HEK293 (cell line): Measurements from ENCODE around the gene STIM1.

ENCODE experiments used
- CTCF ChIA-PET: fragments of 350-600 bp; formaldehyde crosslinking; extraction: SDS; loops from one replicate; lab custom pipeline; 2021; ENCODE audit warnings: antibody characterized with exemption; lab: Yijun Ruan, JAX
- POLR2A ChIA-PET: fragments of 300-600 bp; formaldehyde crosslinking; extraction: SDS; loops from one replicate; lab custom pipeline; 2020; ENCODE audit warnings: antibody characterized with exemption, inconsistent platforms; lab: Yijun Ruan, JAX
- H3K27ac ChIP-seq: fragments of 200-500 bp; sonication (Bioruptor generic); 2 replicates; pipeline ENCODE4 v1.5.1; 2014; ENCODE audit warnings: low read depth, low read length, control low read depth, inconsistent platforms; ENCODE audit errors: extremely low read depth
- H3K36me3 ChIP-seq, 2 experiments: fragments of 200-500 bp in 1 of 2; sonication (Bioruptor generic) in 1 of 2; 1 replicate in 1 of 2; 2 replicates in 1 of 2; pipeline ENCODE4 v1.5.1; 2014 to 2017; ENCODE audit warnings: inconsistent platforms in 2 of 2, low read length in 2 of 2; ENCODE audit not compliant: control insufficient read depth in 2 of 2, insufficient read depth in 1 of 2
- H3K4me1 ChIP-seq: fragments of 200-500 bp; sonication (Bioruptor generic); 2 replicates; pipeline ENCODE4 v1.5.1; 2014; ENCODE audit warnings: mild to moderate bottlenecking, low read length, inconsistent platforms; ENCODE audit not compliant: control insufficient read depth, insufficient read depth
- H3K4me3 ChIP-seq: 2 replicates; pipeline ENCODE4 v1.5.1; 2011; ENCODE audit warnings: low read depth, mild to moderate bottlenecking, control low read depth, low read length, moderate library complexity
- H3K9me3 ChIP-seq: fragments of 200-500 bp; sonication (Bioruptor generic); 2 replicates; pipeline ENCODE4 v1.5.1; 2014; ENCODE audit warnings: low read depth, low read length, inconsistent platforms; ENCODE audit not compliant: control insufficient read depth, insufficient read depth
- YY2 ChIP-seq: fragments of 450-650 bp; formaldehyde crosslinking; IDR thresholded peaks from 2 replicates; pipeline ENCODE4 v1.5.1; 2016; ENCODE audit warnings: missing biosample characterization, missing genetic modification characterization
- ZBTB48 ChIP-seq: fragments of 450-650 bp; formaldehyde crosslinking; IDR thresholded peaks from 2 replicates; pipeline ENCODE4 v1.5.1; 2016; ENCODE audit warnings: missing biosample characterization, missing genetic modification characterization
- ZNF138 ChIP-seq: fragments of 450-650 bp; formaldehyde crosslinking; IDR thresholded peaks from 2 replicates; pipeline ENCODE4 v1.5.1; 2016; ENCODE audit warnings: missing biosample characterization, missing genetic modification characterization, borderline replicate concordance
- ZNF175 ChIP-seq: fragments of 450-650 bp; formaldehyde crosslinking; IDR thresholded peaks from 2 replicates; pipeline ENCODE4 v1.5.1; 2016; ENCODE audit warnings: missing biosample characterization, missing genetic modification characterization
- ZNF2 ChIP-seq: fragments of 450-650 bp; formaldehyde crosslinking; IDR thresholded peaks from 2 replicates; pipeline ENCODE4 v1.5.1; 2016; ENCODE audit warnings: missing biosample characterization, missing genetic modification characterization
- ZNF530 ChIP-seq: fragments of 450-650 bp; formaldehyde crosslinking; IDR thresholded peaks from 2 replicates; pipeline ENCODE4 v1.5.1; 2016; ENCODE audit warnings: low read depth, missing biosample characterization, missing genetic modification characterization
- ZNF623 ChIP-seq: fragments of 450-650 bp; formaldehyde crosslinking; IDR thresholded peaks from 2 replicates; pipeline ENCODE4 v1.5.1; 2016; ENCODE audit warnings: missing biosample characterization, missing genetic modification characterization
- ZNF626 ChIP-seq: fragments of 450-650 bp; sonication (Bioruptor Pico); formaldehyde crosslinking; IDR thresholded peaks from 2 replicates; pipeline ENCODE4 v1.5.1; 2018; ENCODE audit warnings: missing biosample characterization, missing genetic modification characterization, inconsistent platforms
- ZNF660 ChIP-seq: fragments of 450-650 bp; IDR thresholded peaks from 2 replicates; pipeline ENCODE4 v1.5.1; 2018; ENCODE audit warnings: missing biosample characterization, mild to moderate bottlenecking, missing genetic modification characterization
- TF ChIP-seq, protein P1 (sequence below): fragments of 450-650 bp; formaldehyde crosslinking; IDR thresholded peaks from 2 replicates; pipeline ENCODE4 v1.5.1; 2016; ENCODE audit warnings: missing biosample characterization, missing genetic modification characterization
- TF ChIP-seq, protein P2 (sequence below): fragments of 450-650 bp; formaldehyde crosslinking; IDR thresholded peaks from 2 replicates; pipeline ENCODE4 v1.5.1; 2017; ENCODE audit warnings: missing biosample characterization, missing genetic modification characterization
- TF ChIP-seq, protein P3 (sequence below): fragments of 450-650 bp; formaldehyde crosslinking; IDR thresholded peaks from 2 replicates; pipeline ENCODE4 v1.5.1; 2016; ENCODE audit warnings: missing biosample characterization, missing genetic modification characterization
- TF ChIP-seq, protein P4 (sequence below): fragments of 450-650 bp; formaldehyde crosslinking; IDR thresholded peaks from 2 replicates; pipeline ENCODE4 v1.5.1; 2016; ENCODE audit warnings: missing biosample characterization, missing genetic modification characterization
- TF ChIP-seq, protein P5 (sequence below): fragments of 450-650 bp; formaldehyde crosslinking; IDR thresholded peaks from 2 replicates; pipeline ENCODE4 v1.5.1; 2016; ENCODE audit warnings: missing biosample characterization, missing genetic modification characterization
- TF ChIP-seq, protein P6 (sequence below): fragments of 450-650 bp; formaldehyde crosslinking; IDR thresholded peaks from 2 replicates; pipeline ENCODE4 v1.5.1; 2016; ENCODE audit warnings: missing biosample characterization, missing genetic modification characterization

Gene STIM1

DNA sequence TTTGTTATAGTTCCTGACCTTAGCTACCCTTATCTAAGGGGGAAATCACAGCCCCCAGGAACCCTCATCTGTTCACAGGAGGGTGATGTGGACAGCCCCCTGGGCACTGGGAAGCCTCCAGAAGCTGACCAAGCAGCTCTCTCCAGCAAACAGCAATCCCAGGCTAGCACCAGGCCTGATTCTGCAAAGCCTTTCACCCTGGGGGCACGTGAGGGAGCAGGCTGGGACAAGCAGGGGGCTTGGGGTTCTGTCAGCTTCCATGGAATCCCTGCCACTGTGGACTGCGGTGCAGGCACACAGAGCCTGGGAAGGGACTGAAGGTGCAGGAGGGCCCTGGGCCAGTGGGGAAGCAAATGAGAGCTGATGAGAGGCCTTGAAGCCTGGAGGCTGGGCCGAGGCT lies 45.0 kb upstream of the STIM1 start (continued):
- TF ChIP-seq, protein P1, sequence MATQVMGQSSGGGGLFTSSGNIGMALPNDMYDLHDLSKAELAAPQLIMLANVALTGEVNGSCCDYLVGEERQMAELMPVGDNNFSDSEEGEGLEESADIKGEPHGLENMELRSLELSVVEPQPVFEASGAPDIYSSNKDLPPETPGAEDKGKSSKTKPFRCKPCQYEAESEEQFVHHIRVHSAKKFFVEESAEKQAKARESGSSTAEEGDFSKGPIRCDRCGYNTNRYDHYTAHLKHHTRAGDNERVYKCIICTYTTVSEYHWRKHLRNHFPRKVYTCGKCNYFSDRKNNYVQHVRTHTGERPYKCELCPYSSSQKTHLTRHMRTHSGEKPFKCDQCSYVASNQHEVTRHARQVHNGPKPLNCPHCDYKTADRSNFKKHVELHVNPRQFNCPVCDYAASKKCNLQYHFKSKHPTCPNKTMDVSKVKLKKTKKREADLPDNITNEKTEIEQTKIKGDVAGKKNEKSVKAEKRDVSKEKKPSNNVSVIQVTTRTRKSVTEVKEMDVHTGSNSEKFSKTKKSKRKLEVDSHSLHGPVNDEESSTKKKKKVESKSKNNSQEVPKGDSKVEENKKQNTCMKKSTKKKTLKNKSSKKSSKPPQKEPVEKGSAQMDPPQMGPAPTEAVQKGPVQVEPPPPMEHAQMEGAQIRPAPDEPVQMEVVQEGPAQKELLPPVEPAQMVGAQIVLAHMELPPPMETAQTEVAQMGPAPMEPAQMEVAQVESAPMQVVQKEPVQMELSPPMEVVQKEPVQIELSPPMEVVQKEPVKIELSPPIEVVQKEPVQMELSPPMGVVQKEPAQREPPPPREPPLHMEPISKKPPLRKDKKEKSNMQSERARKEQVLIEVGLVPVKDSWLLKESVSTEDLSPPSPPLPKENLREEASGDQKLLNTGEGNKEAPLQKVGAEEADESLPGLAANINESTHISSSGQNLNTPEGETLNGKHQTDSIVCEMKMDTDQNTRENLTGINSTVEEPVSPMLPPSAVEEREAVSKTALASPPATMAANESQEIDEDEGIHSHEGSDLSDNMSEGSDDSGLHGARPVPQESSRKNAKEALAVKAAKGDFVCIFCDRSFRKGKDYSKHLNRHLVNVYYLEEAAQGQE: no peak
- TF ChIP-seq, protein P2, sequence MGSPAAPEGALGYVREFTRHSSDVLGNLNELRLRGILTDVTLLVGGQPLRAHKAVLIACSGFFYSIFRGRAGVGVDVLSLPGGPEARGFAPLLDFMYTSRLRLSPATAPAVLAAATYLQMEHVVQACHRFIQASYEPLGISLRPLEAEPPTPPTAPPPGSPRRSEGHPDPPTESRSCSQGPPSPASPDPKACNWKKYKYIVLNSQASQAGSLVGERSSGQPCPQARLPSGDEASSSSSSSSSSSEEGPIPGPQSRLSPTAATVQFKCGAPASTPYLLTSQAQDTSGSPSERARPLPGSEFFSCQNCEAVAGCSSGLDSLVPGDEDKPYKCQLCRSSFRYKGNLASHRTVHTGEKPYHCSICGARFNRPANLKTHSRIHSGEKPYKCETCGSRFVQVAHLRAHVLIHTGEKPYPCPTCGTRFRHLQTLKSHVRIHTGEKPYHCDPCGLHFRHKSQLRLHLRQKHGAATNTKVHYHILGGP (tag by site-specific recombination): no peak
- TF ChIP-seq ZNF626 (tag by site-specific recombination) (no peak), YY2 (no peak), ZNF623 (no peak), ZNF530 (no peak), ZNF175 (tag by site-specific recombination) (no peak)
- TF ChIP-seq, protein P3, sequence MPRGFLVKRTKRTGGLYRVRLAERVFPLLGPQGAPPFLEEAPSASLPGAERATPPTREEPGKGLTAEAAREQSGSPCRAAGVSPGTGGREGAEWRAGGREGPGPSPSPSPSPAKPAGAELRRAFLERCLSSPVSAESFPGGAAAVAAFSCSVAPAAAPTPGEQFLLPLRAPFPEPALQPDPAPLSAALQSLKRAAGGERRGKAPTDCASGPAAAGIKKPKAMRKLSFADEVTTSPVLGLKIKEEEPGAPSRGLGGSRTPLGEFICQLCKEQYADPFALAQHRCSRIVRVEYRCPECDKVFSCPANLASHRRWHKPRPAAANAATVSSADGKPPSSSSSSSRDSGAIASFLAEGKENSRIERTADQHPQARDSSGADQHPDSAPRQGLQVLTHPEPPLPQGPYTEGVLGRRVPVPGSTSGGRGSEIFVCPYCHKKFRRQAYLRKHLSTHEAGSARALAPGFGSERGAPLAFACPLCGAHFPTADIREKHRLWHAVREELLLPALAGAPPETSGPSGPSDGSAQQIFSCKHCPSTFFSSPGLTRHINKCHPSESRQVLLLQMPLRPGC: no peak
- TF ChIP-seq, protein P4, sequence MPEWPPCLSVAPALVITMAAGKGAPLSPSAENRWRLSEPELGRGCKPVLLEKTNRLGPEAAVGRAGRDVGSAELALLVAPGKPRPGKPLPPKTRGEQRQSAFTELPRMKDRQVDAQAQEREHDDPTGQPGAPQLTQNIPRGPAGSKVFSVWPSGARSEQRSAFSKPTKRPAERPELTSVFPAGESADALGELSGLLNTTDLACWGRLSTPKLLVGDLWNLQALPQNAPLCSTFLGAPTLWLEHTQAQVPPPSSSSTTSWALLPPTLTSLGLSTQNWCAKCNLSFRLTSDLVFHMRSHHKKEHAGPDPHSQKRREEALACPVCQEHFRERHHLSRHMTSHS (tag by site-specific recombination): no peak
- TF ChIP-seq, protein P5, sequence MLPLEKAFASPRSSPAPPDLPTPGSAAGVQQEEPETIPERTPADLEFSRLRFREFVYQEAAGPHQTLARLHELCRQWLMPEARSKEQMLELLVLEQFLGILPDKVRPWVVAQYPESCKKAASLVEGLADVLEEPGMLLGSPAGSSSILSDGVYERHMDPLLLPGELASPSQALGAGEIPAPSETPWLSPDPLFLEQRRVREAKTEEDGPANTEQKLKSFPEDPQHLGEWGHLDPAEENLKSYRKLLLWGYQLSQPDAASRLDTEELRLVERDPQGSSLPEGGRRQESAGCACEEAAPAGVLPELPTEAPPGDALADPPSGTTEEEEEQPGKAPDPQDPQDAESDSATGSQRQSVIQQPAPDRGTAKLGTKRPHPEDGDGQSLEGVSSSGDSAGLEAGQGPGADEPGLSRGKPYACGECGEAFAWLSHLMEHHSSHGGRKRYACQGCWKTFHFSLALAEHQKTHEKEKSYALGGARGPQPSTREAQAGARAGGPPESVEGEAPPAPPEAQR (tag by site-specific recombination): no peak
- TF ChIP-seq, all 188 proteins: peak for 0

DNA sequence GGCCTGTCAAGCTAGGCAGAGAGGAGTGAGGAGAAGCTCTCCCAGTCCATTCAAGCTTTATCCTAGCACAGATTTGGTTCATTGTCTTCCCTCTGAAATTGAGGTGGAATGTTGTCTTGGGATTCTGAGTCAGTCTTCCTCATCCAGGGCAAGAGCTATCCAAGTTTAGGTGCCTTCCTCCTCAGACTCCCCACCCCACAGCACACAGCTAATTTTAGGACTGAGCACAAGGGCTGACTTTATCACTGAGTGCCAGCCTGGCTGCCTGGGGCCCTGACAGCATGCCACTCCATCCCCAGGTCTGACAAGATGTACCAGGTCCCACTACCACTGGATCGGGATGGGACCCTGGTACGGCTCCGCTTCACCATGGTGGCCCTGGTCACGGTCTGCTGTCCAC lies 44.5 kb upstream of the STIM1 start:
- Histone ChIP-seq H3K27ac (no peak overlapping the region), H3K4me3 (no peak overlapping the region), H3K4me1 (no peaks in the 10 kb centered on the region), H3K9me3 (no peaks in the 10 kb centered on the region), H3K36me3 (peaks cover 0 to 6% of the 10 kb centered on the region in 2 experiments; a peak in 1 of 3 replicates)
- no peak for TF ChIP-seq ZNF660 (tag by site-specific recombination)
- TF ChIP-seq ZNF2 (tag by site-specific recombination): no peak
- no peak for TF ChIP-seq ZNF138 (tag by site-specific recombination)
- no peak for TF ChIP-seq ZBTB48 (tag by site-specific recombination)
- TF ChIP-seq, protein P6, sequence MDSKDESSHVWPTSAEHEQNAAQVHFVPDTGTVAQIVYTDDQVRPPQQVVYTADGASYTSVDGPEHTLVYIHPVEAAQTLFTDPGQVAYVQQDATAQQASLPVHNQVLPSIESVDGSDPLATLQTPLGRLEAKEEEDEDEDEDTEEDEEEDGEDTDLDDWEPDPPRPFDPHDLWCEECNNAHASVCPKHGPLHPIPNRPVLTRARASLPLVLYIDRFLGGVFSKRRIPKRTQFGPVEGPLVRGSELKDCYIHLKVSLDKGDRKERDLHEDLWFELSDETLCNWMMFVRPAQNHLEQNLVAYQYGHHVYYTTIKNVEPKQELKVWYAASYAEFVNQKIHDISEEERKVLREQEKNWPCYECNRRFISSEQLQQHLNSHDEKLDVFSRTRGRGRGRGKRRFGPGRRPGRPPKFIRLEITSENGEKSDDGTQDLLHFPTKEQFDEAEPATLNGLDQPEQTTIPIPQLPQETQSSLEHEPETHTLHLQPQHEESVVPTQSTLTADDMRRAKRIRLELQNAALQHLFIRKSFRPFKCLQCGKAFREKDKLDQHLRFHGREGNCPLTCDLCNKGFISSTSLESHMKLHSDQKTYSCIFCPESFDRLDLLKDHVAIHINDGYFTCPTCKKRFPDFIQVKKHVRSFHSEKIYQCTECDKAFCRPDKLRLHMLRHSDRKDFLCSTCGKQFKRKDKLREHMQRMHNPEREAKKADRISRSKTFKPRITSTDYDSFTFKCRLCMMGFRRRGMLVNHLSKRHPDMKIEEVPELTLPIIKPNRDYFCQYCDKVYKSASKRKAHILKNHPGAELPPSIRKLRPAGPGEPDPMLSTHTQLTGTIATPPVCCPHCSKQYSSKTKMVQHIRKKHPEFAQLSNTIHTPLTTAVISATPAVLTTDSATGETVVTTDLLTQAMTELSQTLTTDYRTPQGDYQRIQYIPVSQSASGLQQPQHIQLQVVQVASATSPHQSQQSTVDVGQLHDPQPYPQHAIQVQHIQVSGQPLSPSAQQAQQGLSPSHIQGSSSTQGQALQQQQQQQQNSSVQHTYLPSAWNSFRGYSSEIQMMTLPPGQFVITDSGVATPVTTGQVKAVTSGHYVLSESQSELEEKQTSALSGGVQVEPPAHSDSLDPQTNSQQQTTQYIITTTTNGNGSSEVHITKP (tag by site-specific recombination): no peak
- CTCF ChIA-PET: interaction anchor here (0.6 to 0.9 kb wide), 4 partner anchors 14 to 261 kb away, joined by 3 to 6 read pairs (median 4); no protein-coding TSS in a partner anchor
- POLR2A ChIA-PET: interaction anchor here (1.7 kb wide), 1 partner anchor 30 kb away, joined by 5 read pairs; the partner anchor contains the start of gene RHOG
